Measurements from ENCODE around the gene CDKN2B-AS1.

DNA sequence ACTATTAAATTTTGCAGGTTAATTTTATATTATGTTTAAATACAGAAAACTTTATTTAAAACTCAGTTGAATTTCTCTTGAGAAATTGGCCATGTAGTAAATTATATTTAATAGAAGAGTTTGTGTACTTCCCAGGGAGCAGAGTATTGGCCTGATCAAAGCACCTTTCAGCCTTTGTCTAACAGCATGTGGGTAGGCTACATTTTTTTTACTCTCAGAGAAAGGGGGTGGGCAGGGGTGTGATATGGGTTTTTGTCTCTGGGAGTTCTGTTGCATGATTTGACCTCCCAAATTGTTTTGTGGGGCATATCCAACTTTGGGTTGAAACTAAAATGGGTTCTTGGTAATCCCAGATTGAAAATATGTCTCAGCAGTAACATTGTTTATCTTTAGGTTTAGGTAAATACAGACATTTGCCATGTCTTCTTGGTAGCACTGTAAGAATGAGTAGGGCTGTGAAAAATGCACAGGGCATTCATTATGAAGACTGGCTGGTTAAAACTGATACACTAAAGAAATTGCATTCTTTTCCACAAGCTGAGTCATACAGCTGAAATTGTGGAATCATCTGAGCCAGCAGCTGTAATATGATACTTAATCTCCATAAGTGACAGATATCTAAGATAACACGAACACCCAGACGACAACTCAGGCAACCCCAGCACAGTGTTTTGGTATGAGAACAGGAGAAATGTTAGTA is 89.9 kb downstream of the CDKN2B-AS1 start:
- TF ChIP-seq GATA3 (IDR thresholded peaks at IDR 0.05; ENCODE audit: low read depth, low read length) (no peak), GATA2 (IDR thresholded peaks at IDR 0.05; ENCODE audit: low read depth, low read length) (no peak)
